GM13976 (cell line): Measurements from ENCODE around the gene GSK3B.
"Not testable (repeated sequence)": the region's sequence is repeated elsewhere in the genome, so short reads cannot be mapped to it uniquely, and the experiment has no call there.

Source experiments
- DNase-seq: peaks from one replicate; pipeline ENCODE4 v3.0.0; 2012; ENCODE audit warnings: low spot score
- in situ Hi-C: fragments of 300-500 bp; cut with MboI; formaldehyde crosslinking; loops from one replicate; pipeline ENCODE4 v1.12.0; 2022; ENCODE audit warnings: low sequenced_read_pairs, mixed read lengths, inconsistent platforms; ENCODE audit not compliant: unreplicated experiment
- TF ChIP-seq, protein P1 (sequence below): IDR thresholded peaks from 2 replicates; pipeline ENCODE4 v1.5.1; 2012; ENCODE audit warnings: borderline replicate concordance, mild to moderate bottlenecking; ENCODE audit not compliant: insufficient read depth; ENCODE audit errors: extremely low read depth, missing control alignments, control extremely low read depth

Gene GSK3B

DNA sequence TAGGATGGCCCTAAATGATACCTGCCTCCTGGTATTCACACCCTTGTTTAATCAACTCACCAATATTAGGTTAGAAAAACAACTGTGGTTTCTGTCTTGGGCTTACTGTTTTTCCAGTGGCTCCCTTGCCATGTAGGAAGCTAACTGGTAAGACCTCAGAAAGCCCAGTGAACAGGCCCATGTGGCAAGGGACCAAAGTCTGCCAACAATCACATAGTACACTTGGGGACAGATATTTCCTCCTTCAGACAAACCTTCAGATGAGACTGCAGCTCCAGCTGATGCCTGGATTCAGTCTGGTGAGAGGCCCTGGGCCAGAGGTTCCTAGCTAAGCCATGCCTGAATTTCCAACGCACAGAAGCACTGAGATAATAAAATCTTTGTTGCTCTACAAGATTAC is 96.1 kb downstream of the GSK3B start:
- DNase-seq: no peak
- in situ Hi-C loops: no loop called here

DNA sequence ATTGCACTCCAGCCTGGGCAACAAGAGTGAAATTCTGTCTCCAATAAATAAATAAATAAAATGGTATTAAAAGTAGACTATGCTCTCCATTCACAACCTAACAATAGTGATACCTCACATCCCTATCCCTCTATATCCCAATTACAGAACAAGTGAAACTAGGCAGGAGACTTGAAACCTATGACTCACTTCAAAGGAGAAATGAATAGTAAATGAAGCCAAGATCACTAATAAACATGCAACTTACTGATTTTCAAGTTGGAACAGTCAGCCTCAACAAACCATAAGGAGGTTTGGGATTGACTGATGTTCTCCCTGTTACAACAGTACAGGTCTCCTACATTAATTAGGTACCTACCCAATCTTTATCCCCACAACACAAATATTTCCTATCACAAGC is 103.4 kb downstream of the GSK3B start:
- in situ Hi-C loops: no loop called here
- DNase-seq: no peak

More for the DNA sequence above, 96.1 kb downstream of the GSK3B start:
- TF ChIP-seq, protein P1, sequence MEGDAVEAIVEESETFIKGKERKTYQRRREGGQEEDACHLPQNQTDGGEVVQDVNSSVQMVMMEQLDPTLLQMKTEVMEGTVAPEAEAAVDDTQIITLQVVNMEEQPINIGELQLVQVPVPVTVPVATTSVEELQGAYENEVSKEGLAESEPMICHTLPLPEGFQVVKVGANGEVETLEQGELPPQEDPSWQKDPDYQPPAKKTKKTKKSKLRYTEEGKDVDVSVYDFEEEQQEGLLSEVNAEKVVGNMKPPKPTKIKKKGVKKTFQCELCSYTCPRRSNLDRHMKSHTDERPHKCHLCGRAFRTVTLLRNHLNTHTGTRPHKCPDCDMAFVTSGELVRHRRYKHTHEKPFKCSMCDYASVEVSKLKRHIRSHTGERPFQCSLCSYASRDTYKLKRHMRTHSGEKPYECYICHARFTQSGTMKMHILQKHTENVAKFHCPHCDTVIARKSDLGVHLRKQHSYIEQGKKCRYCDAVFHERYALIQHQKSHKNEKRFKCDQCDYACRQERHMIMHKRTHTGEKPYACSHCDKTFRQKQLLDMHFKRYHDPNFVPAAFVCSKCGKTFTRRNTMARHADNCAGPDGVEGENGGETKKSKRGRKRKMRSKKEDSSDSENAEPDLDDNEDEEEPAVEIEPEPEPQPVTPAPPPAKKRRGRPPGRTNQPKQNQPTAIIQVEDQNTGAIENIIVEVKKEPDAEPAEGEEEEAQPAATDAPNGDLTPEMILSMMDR: no peak

DNA sequence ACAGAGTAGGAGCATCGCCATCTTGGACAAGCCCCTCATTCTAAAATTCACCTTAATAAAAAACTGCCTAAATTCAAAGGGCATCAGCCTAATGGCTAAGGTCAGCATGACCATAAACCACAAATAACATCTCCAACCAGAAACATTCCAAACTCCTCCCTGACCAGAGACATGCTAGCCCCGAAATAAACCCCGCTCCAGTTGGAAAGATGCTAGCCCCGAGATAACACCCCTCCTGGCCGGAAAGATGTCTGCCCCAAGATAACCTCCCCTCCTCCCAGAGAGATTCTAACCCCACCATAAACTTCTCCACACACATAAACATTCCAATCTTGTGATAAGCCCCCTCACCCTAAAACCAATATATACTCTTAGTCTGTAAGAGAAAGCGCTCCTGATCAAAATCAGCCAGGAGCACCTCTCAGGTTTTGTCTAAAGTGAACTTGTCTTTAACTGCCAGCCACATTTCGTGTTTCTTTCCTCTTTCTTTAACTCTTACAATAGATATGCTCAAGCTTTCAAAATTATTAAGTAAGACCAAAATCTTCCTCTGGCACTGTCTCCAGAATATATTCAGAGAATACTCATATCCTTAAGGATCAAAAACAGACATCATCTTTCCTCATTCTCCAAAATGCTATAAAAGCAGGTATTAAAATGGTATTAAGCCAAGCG is 104.1 kb downstream of the GSK3B start:
- TF ChIP-seq, protein P1: no peak
- in situ Hi-C loops: no loop called here

More for the DNA sequence above, 103.4 kb downstream of the GSK3B start:
- TF ChIP-seq, protein P1: no peak

DNA sequence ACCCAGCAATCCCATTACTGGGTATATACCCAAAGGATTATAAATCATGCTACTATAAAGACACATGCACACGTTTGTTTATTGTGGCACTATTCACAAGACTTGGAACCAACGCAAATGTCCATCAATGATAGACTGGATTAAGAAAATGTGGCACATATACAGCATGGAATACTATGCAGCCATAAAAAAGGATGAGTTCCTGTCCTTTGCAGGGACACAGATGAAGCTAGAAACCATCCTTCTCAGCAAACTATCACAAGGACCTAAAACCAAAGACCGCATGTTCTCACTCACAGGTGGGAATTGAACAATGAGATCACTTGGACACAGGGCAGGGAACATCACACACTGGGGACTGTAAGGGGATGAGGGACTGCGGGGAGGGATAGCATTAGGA is 107.4 kb downstream of the GSK3B start:
- DNase-seq, in situ Hi-C loops: not testable (repeated sequence)

More for the DNA sequence above, 104.1 kb downstream of the GSK3B start:
- no peak for DNase-seq

DNA sequence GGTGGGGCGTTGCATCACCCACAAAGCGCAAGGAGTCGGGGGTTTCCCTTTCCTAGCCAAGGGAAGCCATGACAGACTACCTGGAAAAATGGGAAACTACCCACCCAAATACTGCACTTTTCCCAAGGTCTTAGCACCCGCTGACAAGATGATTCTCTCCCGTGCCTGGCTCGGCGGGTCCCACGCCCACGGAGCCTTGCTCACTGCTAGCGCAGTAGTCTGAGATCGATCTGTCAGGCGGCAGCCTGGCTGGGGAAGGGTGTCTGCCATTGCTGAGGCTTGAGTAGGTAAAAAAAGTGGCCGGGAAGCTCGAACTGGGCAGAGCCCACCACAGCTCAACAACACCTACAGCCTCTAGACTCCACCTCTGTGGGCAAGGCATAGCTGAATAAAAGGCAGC is 112.9 kb downstream of the GSK3B start:
- no peak for DNase-seq
- in situ Hi-C loops: no loop called here
- TF ChIP-seq, protein P1: no peak

DNA sequence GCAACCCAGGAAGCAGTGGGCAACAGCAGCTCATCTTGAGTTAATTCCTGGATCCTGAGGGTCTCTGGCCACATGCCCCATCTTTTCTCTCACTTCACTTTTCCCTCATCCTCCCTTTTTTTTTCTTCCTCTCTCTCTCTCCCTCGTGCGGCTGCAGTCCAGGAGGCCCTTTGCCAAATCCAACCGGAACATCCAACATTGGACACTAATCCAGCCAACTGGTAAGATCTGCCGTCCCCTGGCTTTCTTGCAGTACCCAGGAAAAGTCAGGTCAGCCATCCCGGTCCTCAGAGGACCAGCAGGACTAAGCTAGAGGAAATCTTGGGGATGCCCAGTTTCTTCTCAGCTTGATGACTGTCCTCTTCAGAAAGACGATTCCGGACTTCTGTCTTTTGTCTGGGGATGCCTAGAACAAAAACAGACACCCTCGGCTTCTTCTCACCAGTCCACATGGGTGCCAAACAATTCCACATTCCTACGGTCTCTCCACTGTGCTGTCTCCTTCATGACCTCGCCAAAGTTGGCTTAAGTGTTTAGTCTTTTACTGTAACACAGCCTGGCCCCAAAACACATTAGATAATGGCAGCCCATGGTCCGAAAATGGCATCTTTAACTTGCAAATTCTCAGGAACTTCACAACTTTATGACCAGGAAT is 115.6 kb downstream of the GSK3B start:
- in situ Hi-C loops: no loop called here
- DNase-seq: no peak
- TF ChIP-seq, protein P1: no peak

DNA sequence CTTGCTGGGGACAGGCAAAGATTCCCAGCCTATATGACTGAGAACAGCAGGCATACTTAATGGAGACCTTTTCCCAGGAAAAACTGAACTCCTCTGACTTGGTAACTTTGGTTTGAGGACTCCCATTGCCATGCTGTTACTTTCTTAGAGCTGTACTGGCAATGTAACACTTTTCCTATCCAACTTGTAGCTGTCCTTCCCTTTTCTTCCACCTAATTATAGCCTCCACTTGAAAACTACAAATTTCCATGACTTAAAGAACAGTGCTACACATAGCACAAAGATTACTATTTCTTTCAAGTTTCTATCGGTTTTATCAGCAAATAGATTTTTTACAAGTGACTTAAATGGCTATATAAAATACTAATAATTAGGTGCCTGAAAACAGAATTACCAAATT is 116.9 kb downstream of the GSK3B start:
- no peak for DNase-seq
- in situ Hi-C loops: no loop called here
- TF ChIP-seq, protein P1: no peak
